GM18861 (cell line): Measurements from ENCODE around the gene DNAJB6.

Experiments used
- ATAC-seq: cut with Tn5 transposase; IDR thresholded peaks from one replicate; pipeline ENCODE4 v1.9.1; 2021; ENCODE audit not compliant: unreplicated experiment

DNAJB6 gene

GRCh38 chr7:157362729-157363128 is 25.9 kb downstream of the DNAJB6 start:
- ATAC-seq: no peak

GRCh38 chr7:157366722-157367121 is 29.9 kb downstream of the DNAJB6 start:
- ATAC-seq: no peak

GRCh38 chr7:157368955-157369354 is 32.2 kb downstream of the DNAJB6 start:
- no peak for ATAC-seq

GRCh38 chr7:157370742-157371141 is 33.9 kb downstream of the DNAJB6 start:
- ATAC-seq: no peak

GRCh38 chr7:157371296-157371695 is 34.5 kb downstream of the DNAJB6 start:
- ATAC-seq: no peak

- no peak for ATAC-seq
Measured at GRCh38 chr7:157372300-157373232, 35.8 kb downstream of the DNAJB6 start.

- ATAC-seq: no peak
Measured at GRCh38 chr7:157373493-157373892, 36.7 kb downstream of the DNAJB6 start.

- ATAC-seq: no peak
Measured at GRCh38 chr7:157375410-157375809, 38.6 kb downstream of the DNAJB6 start.

- no peak for ATAC-seq
Measured at GRCh38 chr7:157377436-157378124, 40.8 kb downstream of the DNAJB6 start.

- ATAC-seq: no peak
Measured at GRCh38 chr7:157378390-157378789, 41.6 kb downstream of the DNAJB6 start.

GRCh38 chr7:157379493-157379892 is 42.7 kb downstream of the DNAJB6 start:
- no peak for ATAC-seq

GRCh38 chr7:157380416-157380815 is 43.6 kb downstream of the DNAJB6 start:
- ATAC-seq: no peak

- ATAC-seq: no peak
Measured at GRCh38 chr7:157383868-157384267, 47.1 kb downstream of the DNAJB6 start.

GRCh38 chr7:157384301-157384700 is 47.5 kb downstream of the DNAJB6 start:
- ATAC-seq: no peak

- ATAC-seq: peak; percentile 86
Measured at GRCh38 chr7:157386979-157387800, 50.4 kb downstream of the DNAJB6 start.

GRCh38 chr7:157388301-157388700 is 51.5 kb downstream of the DNAJB6 start:
- no peak for ATAC-seq

GRCh38 chr7:157389951-157390730 is 53.3 kb downstream of the DNAJB6 start:
- no peak for ATAC-seq

GRCh38 chr7:157391036-157391710 is 54.4 kb downstream of the DNAJB6 start:
- ATAC-seq: no peak

GRCh38 chr7:157392256-157393037 is 55.6 kb downstream of the DNAJB6 start:
- ATAC-seq: no peak
